Urinary bladder (tissue), 4 donors: Measurements from ENCODE around the gene DNASE1. TPM values are rescaled to one million over a fixed set of nuclear protein-coding genes. Genes with fewer than 3 reads are reported as not detected.
"Not testable (repeated sequence)": the region's sequence is repeated elsewhere in the genome, so short reads cannot be mapped to it uniquely, and the experiment has no call there.

ENCODE experiments used
- DNase-seq: peaks from one replicate; pipeline ENCODE4 v3.0.0-alpha.2; 2015; ENCODE audit errors: extremely low spot score
- H3K27ac ChIP-seq: one replicate; pipeline ENCODE4 v1.5.1; 2013; ENCODE audit warnings: low read depth, mild to moderate bottlenecking, moderate library complexity
- H3K36me3 ChIP-seq: one replicate; pipeline ENCODE4 v1.6.1; 2013; ENCODE audit warnings: mild to moderate bottlenecking, moderate library complexity; ENCODE audit not compliant: insufficient read depth
- H3K4me1 ChIP-seq: one replicate; pipeline ENCODE4 v1.6.1; 2013; ENCODE audit warnings: mild to moderate bottlenecking, moderate library complexity; ENCODE audit not compliant: insufficient read depth
- H3K4me3 ChIP-seq: one replicate; pipeline ENCODE4 v1.5.1; 2013; ENCODE audit warnings: low read depth, low read length
- WGBS: extraction: QIAGEN DNeasy Blood & Tissue Kit; methylation state at CpG from one replicate; pipeline ENCODE4 v1.1.7; 2013; 5-methylcytosine and 5-hydroxymethylcytosine counted together
- polyA plus RNA-seq: library from polyadenylated mRNA; stranded (reverse); fragments of 200-250 nt; gene quantifications from one replicate; pipeline ENCODE4 v1.2.3, GENCODE V29; 2013
- total RNA-seq: library from RNA; depleted of rRNA; stranded (reverse); fragments of >200 nt; gene quantifications from one replicate; pipeline ENCODE4 v1.2.3, GENCODE V29; 2014
- donor health status: healthy with polysubstance abuse.
- donor health status: healthy.

DNASE1 gene
- 25.2 TPM for total RNA-seq
- 9.4 TPM for polyA plus RNA-seq

GRCh38 chr16:3654249-3654991, at the start of gene DNASE1:
Gene DNASE1 (plus strand): TSS chr16:3654691. CDS start chr16:3655374, 683 bp downstream.
- Histone ChIP-seq H3K4me1 (no peaks in the 10 kb centered on the region), H3K36me3 (peaks cover 5% of the 10 kb centered on the region), H3K4me3 (no peak within 1 kb of the TSS), H3K27ac (no peak within 1 kb of the TSS)
- DNase-seq = no peak
- WGBS = 76% methylated on average over 14 of the region's 14 CpGs

GRCh38 chr16:3606441-3606840, 48.0 kb upstream of the DNASE1 start:
- Histone ChIP-seq H3K27ac (no peak overlapping the region), H3K4me3 (no peak overlapping the region), H3K36me3 (no peaks in the 10 kb centered on the region), H3K4me1 (no peaks in the 10 kb centered on the region)
- no peak for DNase-seq
- WGBS = 88% methylated on average over 11 of the region's 11 CpGs

GRCh38 chr16:3607161-3607560, 47.3 kb upstream of the DNASE1 start:
- no peak for DNase-seq
- no peak overlapping the region for H3K27ac ChIP-seq
- H3K4me1 ChIP-seq = no peaks in the 10 kb centered on the region
- H3K4me3 ChIP-seq = no peak overlapping the region
- no peaks in the 10 kb centered on the region for H3K36me3 ChIP-seq
- WGBS = 91% methylated on average over 7 of the region's 7 CpGs

- Histone ChIP-seq H3K4me1 (no peaks in the 10 kb centered on the region), H3K4me3 (no peak overlapping the region), H3K36me3 (no peaks in the 10 kb centered on the region), H3K27ac (no peak overlapping the region)
- no peak for DNase-seq
- 87% methylated on average over 2 of the region's 2 CpGs for WGBS
Observed at GRCh38 chr16:3607634-3608033, 46.9 kb upstream of the DNASE1 start.

GRCh38 chr16:3608069-3608468, 46.4 kb upstream of the DNASE1 start:
- WGBS = 84% methylated on average over 5 of the region's 5 CpGs
- DNase-seq = no peak
- no peaks in the 10 kb centered on the region for H3K4me1 ChIP-seq

GRCh38 chr16:3608976-3609375, 45.5 kb upstream of the DNASE1 start:
- not testable (repeated sequence) for H3K27ac ChIP-seq, H3K4me3 ChIP-seq, H3K4me1 ChIP-seq, DNase-seq, H3K36me3 ChIP-seq
- WGBS = 94% methylated on average over 13 of the region's 13 CpGs

More at GRCh38 chr16:3608069-3608468, 46.4 kb upstream of the DNASE1 start:
- H3K36me3 ChIP-seq = no peaks in the 10 kb centered on the region
- no peak overlapping the region for H3K4me3 ChIP-seq
- no peak overlapping the region for H3K27ac ChIP-seq

- WGBS = 58% methylated on average over 14 of the region's 14 CpGs
- no peak overlapping the region for H3K27ac ChIP-seq
Observed at GRCh38 chr16:3609895-3610697, 44.4 kb upstream of the DNASE1 start.

GRCh38 chr16:3610698-3611145, 43.8 kb upstream of the DNASE1 start:
- Histone ChIP-seq H3K27ac (peak overlapping the region; percentile 64), H3K4me3 (peak overlapping the region; percentile 62), H3K4me1 (no peaks in the 10 kb centered on the region), H3K36me3 (no peaks in the 10 kb centered on the region)
- DNase-seq = no peak
- 3% methylated on average over 10 of the region's 10 CpGs for whole genome bisulfite sequencing

More at GRCh38 chr16:3609895-3610697, 44.4 kb upstream of the DNASE1 start:
- no peak overlapping the region for H3K4me3 ChIP-seq
- no peaks in the 10 kb centered on the region for H3K4me1 ChIP-seq
- DNase-seq = no peak
- no peaks in the 10 kb centered on the region for H3K36me3 ChIP-seq

- DNase-seq = peak; percentile 65
- Histone ChIP-seq H3K36me3 (no peaks in the 10 kb centered on the region), H3K27ac (peak within 1 kb of the TSS; percentile 64), H3K4me1 (no peaks in the 10 kb centered on the region), H3K4me3 (peak within 1 kb of the TSS; percentile 62)
- under 1% methylated on average over 86 of the region's 86 CpGs for WGBS
Observed at GRCh38 chr16:3611146-3611975, 43.1 kb upstream of the DNASE1 start, which contains the start of gene SLX4. Gene SLX4 (minus strand): TSS chr16:3611606. CDS start chr16:3608964, 2,642 bp downstream.

- H3K4me1 ChIP-seq = no peaks in the 10 kb centered on the region
- DNase-seq = no peak
- 70% methylated on average over 34 of the region's 34 CpGs for WGBS
Observed at GRCh38 chr16:3612510-3613466, 41.7 kb upstream of the DNASE1 start.

GRCh38 chr16:3618769-3619141, 35.7 kb upstream of the DNASE1 start:
- WGBS = 84% methylated on average over 3 of the region's 3 CpGs
- Histone ChIP-seq H3K4me1 (no peaks in the 10 kb centered on the region), H3K36me3 (no peaks in the 10 kb centered on the region), H3K4me3 (no peak overlapping the region), H3K27ac (no peak overlapping the region)
- no peak for DNase-seq

More at GRCh38 chr16:3612510-3613466, 41.7 kb upstream of the DNASE1 start:
- peak overlapping the region; percentile 62 for H3K4me3 ChIP-seq
- H3K36me3 ChIP-seq = no peaks in the 10 kb centered on the region
- H3K27ac ChIP-seq = no peak overlapping the region

- no peak overlapping the region for H3K27ac ChIP-seq
- no peak for DNase-seq
- no peaks in the 10 kb centered on the region for H3K4me1 ChIP-seq
- H3K36me3 ChIP-seq = no peaks in the 10 kb centered on the region
- H3K4me3 ChIP-seq = no peak overlapping the region
- 92% methylated on average over 3 of the region's 3 CpGs for WGBS
Observed at GRCh38 chr16:3623642-3624041, 30.8 kb upstream of the DNASE1 start.
